ENCODE measurements around the gene LSM14A. TPM values are rescaled to one million over a fixed set of nuclear protein-coding genes. Genes with fewer than 3 reads are reported as not detected.
A peak's percentile ranks its signal among the peaks of the same experiment; 100 is the strongest.

Gene LSM14A
- total RNA-seq, 4 donors from 2014 or later: 88.2 to 152 (median 127) TPM

DNA sequence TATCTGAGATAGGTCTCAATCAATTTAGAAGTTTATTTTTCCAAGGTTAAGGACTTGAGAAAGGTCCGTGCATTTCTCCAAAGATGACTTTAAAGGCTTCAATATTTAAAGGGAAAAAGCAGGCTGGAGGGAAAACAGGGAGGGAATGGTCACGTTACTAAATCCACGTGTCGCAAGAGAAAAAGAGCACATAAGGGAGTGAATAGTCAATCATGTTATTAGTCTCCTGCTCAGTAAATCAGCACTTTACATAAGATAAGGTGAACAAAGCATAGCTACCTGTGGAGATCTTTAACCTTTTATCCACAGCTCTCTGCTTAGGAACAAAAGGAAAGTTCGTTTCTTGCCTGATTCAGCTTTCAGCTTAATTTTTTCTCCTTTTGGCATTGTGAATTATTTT, 31.3 kb upstream of the LSM14A start:
- DNase-seq: no peak
- no peaks in the 10 kb centered on the region for H3K27me3 ChIP-seq
- H3K9me3 ChIP-seq: no peaks in the 10 kb centered on the region
- H3K4me3 ChIP-seq: no peak overlapping the region
- H3K27ac ChIP-seq: no peak overlapping the region
- no peaks in the 10 kb centered on the region for H3K4me1 ChIP-seq
- H3K36me3 ChIP-seq: no peaks in the 10 kb centered on the region
- TF ChIP-seq, protein P1, sequence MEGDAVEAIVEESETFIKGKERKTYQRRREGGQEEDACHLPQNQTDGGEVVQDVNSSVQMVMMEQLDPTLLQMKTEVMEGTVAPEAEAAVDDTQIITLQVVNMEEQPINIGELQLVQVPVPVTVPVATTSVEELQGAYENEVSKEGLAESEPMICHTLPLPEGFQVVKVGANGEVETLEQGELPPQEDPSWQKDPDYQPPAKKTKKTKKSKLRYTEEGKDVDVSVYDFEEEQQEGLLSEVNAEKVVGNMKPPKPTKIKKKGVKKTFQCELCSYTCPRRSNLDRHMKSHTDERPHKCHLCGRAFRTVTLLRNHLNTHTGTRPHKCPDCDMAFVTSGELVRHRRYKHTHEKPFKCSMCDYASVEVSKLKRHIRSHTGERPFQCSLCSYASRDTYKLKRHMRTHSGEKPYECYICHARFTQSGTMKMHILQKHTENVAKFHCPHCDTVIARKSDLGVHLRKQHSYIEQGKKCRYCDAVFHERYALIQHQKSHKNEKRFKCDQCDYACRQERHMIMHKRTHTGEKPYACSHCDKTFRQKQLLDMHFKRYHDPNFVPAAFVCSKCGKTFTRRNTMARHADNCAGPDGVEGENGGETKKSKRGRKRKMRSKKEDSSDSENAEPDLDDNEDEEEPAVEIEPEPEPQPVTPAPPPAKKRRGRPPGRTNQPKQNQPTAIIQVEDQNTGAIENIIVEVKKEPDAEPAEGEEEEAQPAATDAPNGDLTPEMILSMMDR (IDR thresholded peaks at IDR 0.05): no peak

DNA sequence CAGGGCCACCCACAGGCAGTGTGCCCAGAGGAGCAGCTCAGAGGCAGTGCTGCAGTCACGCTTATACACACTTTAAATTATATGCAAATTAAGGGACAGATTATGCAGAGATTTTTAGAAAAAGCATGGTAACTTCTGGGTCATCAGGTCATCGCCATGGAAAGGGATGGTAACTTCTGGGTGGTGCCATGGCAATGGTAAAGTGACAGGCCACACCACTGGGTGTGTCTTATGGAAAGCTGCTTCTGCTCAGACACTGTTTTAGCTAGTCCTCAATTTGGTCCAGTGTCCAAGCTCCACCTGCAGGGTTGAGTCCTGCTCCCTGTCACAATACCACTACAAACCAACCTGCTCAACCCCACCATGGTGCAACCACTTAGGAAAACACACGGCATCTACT, 29.9 kb upstream of the LSM14A start:
- no peaks in the 10 kb centered on the region for H3K27me3 ChIP-seq
- H3K36me3 ChIP-seq: no peaks in the 10 kb centered on the region
- no peaks in the 10 kb centered on the region for H3K9me3 ChIP-seq
- no peak overlapping the region for H3K4me3 ChIP-seq
- no peak for TF ChIP-seq POLR2A (IDR thresholded peaks at IDR 0.05)
- H3K27ac ChIP-seq: no peak overlapping the region
- no peak for DNase-seq
- H3K4me1 ChIP-seq: no peaks in the 10 kb centered on the region

DNA sequence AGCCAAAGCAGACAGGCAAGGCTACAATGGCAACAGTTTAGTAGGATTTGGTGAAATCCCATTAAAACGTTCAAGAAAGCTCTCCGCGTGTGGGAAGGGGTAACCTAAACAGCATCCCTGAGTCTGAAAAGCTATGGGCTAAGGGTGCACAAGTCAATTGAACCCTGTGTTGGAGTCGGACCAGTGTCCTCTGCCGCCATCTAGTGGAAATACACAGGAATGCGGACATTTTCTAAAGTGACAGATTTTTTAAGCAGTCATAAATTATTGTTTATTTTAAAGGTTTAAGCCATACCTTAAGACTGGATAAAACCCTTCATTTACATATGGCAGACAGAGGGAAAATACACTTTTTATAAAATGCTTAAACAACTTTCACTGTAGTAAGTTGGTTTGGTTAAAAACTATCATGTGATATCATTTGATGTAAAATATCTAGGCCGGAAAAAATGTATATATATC, 26.5 kb upstream of the LSM14A start:
- H3K36me3 ChIP-seq: no peaks in the 10 kb centered on the region
- H3K4me1 ChIP-seq: no peaks in the 10 kb centered on the region
- TF ChIP-seq, protein P1 (IDR thresholded peaks at IDR 0.05): peak; percentile 54 to 92 (median 80)
- TF ChIP-seq POLR2A (IDR thresholded peaks at IDR 0.05): no peak
- no peak overlapping the region for H3K27ac ChIP-seq
- H3K9me3 ChIP-seq: no peaks in the 10 kb centered on the region
- H3K4me3 ChIP-seq: no peak overlapping the region
- peak in 2 of 3 donors; percentile 28 to 75 for DNase-seq
- no peaks in the 10 kb centered on the region for H3K27me3 ChIP-seq

DNA sequence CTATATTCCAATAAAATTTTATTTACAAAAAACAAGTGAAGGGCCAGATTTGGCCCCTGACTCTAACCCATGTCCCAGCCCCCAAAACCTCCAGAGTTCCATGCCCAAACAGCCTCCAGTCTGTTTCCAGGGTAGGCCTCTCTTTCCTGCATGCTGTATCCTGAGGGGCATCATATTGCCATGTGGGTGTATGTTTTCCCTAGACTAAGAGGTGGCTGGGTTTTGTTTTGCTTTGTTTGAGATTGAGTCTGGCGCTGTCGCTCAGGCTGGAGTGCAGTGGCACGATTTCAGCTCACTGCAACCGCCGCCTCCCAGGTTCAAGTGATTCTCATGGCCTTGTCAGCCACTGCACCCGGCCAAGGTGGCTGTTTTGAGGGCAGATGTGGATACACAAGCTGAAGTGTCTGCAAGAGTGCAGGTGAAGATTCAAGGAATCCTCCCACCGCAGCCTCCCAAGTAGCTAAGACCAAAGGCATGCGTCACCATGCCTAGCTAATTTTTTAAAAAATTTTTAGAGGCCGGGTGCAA, 23.6 kb upstream of the LSM14A start:
- Histone ChIP-seq H3K4me1 (no peaks in the 10 kb centered on the region), H3K36me3 (no peaks in the 10 kb centered on the region), H3K4me3 (no peak overlapping the region), H3K27me3 (no peaks in the 10 kb centered on the region), H3K27ac (no peak overlapping the region), H3K9me3 (no peaks in the 10 kb centered on the region)
- TF ChIP-seq, protein P1 (IDR thresholded peaks at IDR 0.05): no peak
- DNase-seq: no peak

DNA sequence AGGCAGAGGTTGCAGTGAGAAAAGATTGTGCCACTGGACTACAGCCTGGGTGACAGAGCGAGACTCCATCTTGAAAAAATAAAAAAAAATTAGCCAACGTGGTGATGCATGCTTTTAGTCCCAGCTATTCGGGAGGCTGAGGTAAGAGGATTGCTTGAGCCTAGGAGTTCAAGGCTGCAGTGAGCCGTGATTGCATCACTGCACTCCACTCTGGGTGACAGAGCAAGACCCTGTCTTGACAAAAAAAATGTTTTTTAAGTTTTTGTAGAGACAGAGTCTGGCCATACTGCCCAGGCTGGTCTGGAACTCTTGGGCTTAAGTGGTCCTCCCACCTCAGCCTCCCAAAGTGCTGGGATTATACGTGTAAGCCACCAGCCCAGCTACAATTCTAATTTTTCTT, 22.4 kb upstream of the LSM14A start:
- H3K27ac ChIP-seq: no peak overlapping the region
- H3K9me3 ChIP-seq: no peaks in the 10 kb centered on the region
- no peaks in the 10 kb centered on the region for H3K4me1 ChIP-seq
- no peak overlapping the region for H3K4me3 ChIP-seq
- DNase-seq: no peak
- no peaks in the 10 kb centered on the region for H3K36me3 ChIP-seq
- TF ChIP-seq, protein P1 (IDR thresholded peaks at IDR 0.05): no peak
- no peak for TF ChIP-seq POLR2A (IDR thresholded peaks at IDR 0.05)
- H3K27me3 ChIP-seq: no peaks in the 10 kb centered on the region

DNA sequence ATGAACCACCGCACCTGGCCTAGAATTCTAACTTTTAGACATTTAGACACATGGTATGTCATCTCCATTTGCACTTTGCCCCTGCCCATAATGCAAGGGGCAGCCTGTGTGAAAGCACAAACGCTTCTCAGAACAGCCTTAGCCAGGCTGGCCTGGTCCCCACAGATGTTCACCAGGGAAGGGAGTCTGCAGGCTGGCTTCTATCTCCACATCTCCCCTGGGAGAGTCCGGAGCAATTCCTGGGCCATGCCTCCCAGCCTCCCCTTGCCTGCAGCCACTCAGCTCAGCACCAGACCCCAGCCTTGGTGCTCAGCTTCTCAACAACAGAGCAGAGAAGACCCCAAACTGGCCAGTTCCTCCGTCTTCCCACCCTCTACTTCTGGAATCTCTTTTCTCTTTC, 21.7 kb upstream of the LSM14A start:
- Histone ChIP-seq H3K9me3 (no peaks in the 10 kb centered on the region), H3K27me3 (no peaks in the 10 kb centered on the region), H3K4me3 (no peak overlapping the region), H3K27ac (no peak overlapping the region), H3K36me3 (no peaks in the 10 kb centered on the region), H3K4me1 (no peaks in the 10 kb centered on the region)
- no peak for TF ChIP-seq POLR2A (IDR thresholded peaks at IDR 0.05)
- TF ChIP-seq, protein P1 (IDR thresholded peaks at IDR 0.05): no peak
- no peak for DNase-seq

All from Peyer's patch (tissue), 4 donors.